HepG2 (cell line): ENCODE results near the gene KRT79.

Source experiments
- HOXA9 ChIP-seq: sonication (generic); formaldehyde crosslinking; IDR thresholded peaks from 2 replicates; pipeline ENCODE4 v1.8.1; 2022; ENCODE audit warnings: missing genetic modification reagents, mild to moderate bottlenecking, moderate library complexity, borderline replicate concordance
- NFE2L1 ChIP-seq: sonication (generic); formaldehyde crosslinking; IDR thresholded peaks from 2 replicates; pipeline ENCODE4 v1.4.0; 2020; ENCODE audit warnings: missing genetic modification reagents, mild to moderate bottlenecking, borderline replicate concordance
- ZNF776 ChIP-seq: sonication (generic); formaldehyde crosslinking; IDR thresholded peaks from 2 replicates; pipeline ENCODE4 v1.4.0; 2020; ENCODE audit warnings: mild to moderate bottlenecking, missing genetic modification reagents
- TF ChIP-seq, protein P1 (sequence below): sonication (generic); formaldehyde crosslinking; IDR thresholded peaks from 2 replicates; pipeline ENCODE4 v1.5.0; 2020; ENCODE audit warnings: mild to moderate bottlenecking, missing genetic modification reagents, moderate library complexity
- TF ChIP-seq, protein P2 (sequence below): sonication (generic); formaldehyde crosslinking; IDR thresholded peaks from 2 replicates; pipeline ENCODE4 v1.5.0; 2020; ENCODE audit warnings: missing genetic modification reagents, mild to moderate bottlenecking, borderline replicate concordance
- TF ChIP-seq, protein P3 (sequence below): sonication (generic); formaldehyde crosslinking; IDR thresholded peaks from 2 replicates; pipeline ENCODE4 v1.8.1; 2023; ENCODE audit warnings: missing genetic modification reagents, inconsistent platforms, borderline replicate concordance
- TF ChIP-seq, protein P4 (sequence below): sonication (generic); formaldehyde crosslinking; conservative IDR thresholded peaks from 2 replicates; pipeline ENCODE4 v1.8.1; 2023; ENCODE audit warnings: missing genetic modification reagents

DNA sequence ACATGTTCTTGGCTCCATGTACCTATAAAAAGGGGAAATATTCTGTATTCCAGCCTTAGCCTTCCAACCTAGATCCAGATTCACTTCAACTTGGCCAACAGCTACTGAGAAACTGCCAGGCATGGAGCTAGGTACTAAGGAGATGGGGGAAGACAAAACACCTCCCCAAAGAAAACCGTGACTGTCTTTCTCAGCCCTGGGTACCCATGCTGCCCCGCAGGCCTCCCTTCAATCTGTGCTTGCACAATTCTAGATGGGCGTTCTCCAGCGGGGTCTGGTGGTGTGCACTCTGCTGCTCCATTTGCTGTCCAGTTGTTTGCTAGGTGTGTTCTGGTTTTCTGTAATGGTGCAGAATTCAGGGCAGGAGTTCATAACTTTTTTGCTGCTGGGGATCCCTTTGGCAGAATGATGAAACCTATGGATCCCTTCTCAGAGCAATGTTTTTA, 19.4 kb downstream of the KRT79 start:
- TF ChIP-seq HOXA9 (CRISPR knock-in tag) (no peak), ZNF776 (CRISPR knock-in tag) (no peak), NFE2L1 (CRISPR knock-in tag) (no peak)
- TF ChIP-seq, protein P1, sequence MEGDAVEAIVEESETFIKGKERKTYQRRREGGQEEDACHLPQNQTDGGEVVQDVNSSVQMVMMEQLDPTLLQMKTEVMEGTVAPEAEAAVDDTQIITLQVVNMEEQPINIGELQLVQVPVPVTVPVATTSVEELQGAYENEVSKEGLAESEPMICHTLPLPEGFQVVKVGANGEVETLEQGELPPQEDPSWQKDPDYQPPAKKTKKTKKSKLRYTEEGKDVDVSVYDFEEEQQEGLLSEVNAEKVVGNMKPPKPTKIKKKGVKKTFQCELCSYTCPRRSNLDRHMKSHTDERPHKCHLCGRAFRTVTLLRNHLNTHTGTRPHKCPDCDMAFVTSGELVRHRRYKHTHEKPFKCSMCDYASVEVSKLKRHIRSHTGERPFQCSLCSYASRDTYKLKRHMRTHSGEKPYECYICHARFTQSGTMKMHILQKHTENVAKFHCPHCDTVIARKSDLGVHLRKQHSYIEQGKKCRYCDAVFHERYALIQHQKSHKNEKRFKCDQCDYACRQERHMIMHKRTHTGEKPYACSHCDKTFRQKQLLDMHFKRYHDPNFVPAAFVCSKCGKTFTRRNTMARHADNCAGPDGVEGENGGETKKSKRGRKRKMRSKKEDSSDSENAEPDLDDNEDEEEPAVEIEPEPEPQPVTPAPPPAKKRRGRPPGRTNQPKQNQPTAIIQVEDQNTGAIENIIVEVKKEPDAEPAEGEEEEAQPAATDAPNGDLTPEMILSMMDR (CRISPR knock-in tag), result no peak
- TF ChIP-seq, protein P2, sequence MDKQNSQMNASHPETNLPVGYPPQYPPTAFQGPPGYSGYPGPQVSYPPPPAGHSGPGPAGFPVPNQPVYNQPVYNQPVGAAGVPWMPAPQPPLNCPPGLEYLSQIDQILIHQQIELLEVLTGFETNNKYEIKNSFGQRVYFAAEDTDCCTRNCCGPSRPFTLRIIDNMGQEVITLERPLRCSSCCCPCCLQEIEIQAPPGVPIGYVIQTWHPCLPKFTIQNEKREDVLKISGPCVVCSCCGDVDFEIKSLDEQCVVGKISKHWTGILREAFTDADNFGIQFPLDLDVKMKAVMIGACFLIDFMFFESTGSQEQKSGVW (CRISPR knock-in tag), result no peak
- TF ChIP-seq, protein P3, sequence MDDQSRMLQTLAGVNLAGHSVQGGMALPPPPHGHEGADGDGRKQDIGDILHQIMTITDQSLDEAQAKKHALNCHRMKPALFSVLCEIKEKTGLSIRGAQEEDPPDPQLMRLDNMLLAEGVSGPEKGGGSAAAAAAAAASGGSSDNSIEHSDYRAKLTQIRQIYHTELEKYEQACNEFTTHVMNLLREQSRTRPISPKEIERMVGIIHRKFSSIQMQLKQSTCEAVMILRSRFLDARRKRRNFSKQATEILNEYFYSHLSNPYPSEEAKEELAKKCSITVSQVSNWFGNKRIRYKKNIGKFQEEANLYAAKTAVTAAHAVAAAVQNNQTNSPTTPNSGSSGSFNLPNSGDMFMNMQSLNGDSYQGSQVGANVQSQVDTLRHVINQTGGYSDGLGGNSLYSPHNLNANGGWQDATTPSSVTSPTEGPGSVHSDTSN (CRISPR knock-in tag), result no peak
- TF ChIP-seq, protein P4, sequence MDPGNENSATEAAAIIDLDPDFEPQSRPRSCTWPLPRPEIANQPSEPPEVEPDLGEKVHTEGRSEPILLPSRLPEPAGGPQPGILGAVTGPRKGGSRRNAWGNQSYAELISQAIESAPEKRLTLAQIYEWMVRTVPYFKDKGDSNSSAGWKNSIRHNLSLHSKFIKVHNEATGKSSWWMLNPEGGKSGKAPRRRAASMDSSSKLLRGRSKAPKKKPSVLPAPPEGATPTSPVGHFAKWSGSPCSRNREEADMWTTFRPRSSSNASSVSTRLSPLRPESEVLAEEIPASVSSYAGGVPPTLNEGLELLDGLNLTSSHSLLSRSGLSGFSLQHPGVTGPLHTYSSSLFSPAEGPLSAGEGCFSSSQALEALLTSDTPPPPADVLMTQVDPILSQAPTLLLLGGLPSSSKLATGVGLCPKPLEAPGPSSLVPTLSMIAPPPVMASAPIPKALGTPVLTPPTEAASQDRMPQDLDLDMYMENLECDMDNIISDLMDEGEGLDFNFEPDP (CRISPR knock-in tag), result no peak
